Measurements from ENCODE around the gene ZNF398.
"Not testable (repeated sequence)": the region's sequence is repeated elsewhere in the genome, so short reads cannot be mapped to it uniquely, and the experiment has no call there.

Gene ZNF398, protein sequence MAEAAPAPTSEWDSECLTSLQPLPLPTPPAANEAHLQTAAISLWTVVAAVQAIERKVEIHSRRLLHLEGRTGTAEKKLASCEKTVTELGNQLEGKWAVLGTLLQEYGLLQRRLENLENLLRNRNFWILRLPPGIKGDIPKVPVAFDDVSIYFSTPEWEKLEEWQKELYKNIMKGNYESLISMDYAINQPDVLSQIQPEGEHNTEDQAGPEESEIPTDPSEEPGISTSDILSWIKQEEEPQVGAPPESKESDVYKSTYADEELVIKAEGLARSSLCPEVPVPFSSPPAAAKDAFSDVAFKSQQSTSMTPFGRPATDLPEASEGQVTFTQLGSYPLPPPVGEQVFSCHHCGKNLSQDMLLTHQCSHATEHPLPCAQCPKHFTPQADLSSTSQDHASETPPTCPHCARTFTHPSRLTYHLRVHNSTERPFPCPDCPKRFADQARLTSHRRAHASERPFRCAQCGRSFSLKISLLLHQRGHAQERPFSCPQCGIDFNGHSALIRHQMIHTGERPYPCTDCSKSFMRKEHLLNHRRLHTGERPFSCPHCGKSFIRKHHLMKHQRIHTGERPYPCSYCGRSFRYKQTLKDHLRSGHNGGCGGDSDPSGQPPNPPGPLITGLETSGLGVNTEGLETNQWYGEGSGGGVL

DNA sequence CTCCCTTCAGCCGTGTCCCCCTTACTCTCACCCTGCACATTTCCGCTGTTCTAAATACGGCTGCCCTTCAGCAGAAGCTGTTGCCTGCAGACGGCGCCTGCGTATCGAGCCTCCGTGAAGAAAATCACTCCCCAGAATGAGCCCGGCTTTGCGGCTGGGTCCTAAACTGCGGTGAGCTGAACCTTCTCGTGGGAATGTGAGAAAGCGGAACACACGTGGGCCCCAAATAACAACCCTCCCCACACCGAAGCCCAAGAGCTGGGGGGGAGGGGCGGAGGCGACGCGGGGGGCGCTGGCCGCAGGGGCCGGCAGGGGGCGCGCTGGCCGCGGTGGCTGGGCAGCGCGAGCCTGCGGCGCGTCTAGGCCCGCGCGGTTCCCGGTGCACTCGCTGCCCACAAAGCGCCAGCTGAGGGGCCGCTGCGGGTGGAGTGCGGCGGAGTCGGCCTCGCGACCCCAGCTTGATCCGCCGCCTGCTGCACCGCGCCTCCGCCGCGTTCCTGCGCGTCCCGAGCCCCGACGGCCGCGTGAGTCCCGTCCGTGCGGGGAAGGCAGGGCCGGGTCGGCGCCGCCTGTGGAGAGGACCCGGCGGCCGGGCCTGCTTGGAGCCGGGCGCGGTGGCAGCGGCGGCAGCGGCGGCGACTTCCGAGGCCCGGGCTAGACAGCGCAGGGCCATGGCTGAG is at the start of gene ZNF398:
Gene ZNF398, plus strand, starts transcription at position 382 of the 680 bp plus-strand sequence. Its CDS starts 290 bp downstream, at position 672.
- peak; percentile 84 for DNase-seq

DNA sequence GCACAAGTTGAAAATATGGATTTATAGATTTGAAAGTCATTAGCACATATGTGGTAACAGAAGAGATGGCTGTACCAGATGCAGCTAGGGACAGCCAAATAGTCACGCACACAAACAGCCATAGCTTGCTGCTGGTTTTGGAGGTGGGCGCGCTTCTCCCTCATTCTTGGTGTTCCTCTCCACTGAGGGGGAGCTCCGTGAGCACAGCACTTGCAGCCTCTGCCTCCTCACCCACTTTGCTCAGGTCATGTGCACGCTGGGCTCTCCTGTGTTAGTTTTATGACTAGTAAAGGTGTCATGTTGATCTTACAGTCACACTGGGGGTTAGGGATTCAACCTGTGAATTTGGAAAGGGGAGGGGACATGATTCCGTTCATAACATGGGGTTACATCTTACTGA is 48.2 kb upstream of the ZNF398 start:
- DNase-seq: no peak

DNA sequence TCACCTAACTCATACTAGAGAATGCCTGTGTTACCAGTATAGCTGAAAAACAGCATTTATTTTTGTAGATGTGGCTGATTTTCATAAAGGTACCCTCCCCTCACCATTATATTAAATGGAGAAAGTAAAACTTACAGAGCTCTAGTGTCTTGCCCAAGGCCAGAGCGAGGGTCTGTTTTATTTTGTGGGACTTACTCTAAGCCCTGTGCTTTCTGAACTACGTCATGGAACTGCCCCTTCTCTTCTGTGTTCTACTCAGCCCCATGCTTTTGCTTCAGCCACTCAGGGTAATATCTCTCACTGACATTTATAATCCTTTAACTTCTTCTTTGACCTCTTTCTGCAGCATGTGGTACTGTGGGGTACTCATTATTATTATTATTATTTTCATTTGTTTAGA is 46.4 kb upstream of the ZNF398 start:
- no peak for DNase-seq

DNA sequence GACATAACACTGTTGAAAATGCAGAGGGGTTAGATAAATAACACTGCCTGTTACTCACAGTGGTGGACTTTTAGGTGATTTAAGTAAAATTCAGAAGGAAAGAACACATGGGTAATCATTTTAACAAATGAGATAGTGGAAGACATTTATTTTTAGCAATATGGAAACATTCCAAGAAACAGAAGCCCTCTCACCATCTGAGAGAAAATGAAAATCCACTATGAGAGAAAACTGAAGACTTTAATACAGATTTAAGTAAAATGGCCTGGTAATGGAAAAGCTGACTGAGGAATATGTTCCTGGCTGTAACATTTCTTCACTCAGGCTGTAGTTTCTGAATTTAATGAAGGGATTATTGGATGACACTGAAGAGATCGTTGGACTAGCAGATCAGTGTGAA is 44.6 kb upstream of the ZNF398 start:
- DNase-seq: no peak

DNA sequence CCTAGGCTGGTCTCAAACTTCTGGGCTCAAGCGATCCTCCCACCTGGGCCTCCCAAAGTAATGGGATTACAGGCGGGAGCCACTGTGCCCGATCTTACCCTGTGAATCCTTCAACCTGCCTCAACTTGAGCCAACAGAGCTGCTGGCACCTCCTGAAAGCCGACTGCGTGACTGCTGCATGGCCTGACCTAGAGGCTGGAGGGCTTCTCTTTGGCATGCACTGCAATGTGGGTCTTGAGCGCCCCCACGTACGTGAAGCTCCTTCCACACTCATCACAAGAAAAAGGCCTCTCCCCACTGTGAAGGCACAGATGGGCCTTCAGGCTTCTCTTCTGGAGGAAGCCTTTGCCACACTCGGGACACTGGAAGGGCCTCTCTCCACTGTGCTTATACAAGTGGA is 43.8 kb upstream of the ZNF398 start:
- DNase-seq: no peak

DNA sequence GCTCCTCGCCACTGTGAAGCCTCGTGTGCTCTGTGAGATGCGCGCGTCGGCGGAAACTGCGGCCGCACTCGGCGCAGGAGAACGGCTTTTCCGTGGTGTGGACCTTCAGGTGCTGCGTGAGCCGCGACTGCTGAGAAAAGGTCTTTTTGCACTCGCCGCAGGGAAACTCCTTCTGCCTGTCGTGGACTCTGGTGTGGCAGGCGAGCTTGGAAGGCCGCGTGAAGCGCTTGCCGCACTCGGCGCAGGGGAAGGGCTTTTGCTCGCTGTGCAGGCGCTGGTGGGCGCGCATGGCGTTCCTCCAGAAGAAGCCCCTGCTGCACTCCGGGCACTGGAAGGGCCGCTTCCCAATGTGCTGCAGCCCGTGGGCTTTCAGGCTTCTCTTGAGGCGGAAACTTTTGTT is 43.0 kb upstream of the ZNF398 start:
- no peak for DNase-seq

DNA sequence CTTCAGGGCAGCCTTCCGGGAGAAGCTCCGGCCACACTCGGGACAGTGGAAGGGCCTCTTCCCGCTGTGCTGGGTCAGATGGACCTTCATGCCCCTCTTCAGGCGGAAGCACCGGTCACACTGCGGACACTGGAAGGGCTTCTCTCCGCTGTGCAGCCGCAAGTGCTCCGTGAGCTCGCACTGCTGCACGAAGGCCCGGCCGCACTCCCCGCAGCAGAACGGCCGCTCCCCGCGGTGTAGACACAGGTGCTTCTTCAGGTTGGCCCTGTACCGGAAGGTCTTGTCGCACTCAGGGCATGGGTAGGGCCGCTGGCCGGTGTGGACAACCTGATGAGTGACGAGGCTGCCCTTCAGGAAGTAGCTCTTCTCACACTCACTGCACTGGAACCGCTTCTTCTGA is 42.5 kb upstream of the ZNF398 start:
- no peak for DNase-seq

DNA sequence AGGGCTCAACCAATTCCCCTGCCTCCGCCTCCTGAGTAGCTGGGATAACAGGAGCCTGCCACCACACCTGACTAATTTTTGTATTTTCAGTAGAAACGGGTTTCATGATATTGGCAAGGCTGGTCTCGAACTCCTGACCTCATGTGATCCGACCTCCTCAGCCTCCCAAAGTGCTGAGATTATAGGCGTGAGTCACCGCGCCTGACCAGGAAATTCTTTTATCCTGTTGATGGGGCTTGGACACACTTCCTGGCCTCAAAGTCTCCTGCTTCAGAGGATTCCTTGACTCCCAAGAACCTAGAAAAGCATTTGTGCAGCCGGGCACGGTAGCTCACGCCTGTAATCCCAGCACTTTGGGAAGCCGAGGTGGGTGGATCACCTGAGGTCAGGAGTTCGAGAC is 37.3 kb upstream of the ZNF398 start:
- DNase-seq: peak; percentile 2

DNA sequence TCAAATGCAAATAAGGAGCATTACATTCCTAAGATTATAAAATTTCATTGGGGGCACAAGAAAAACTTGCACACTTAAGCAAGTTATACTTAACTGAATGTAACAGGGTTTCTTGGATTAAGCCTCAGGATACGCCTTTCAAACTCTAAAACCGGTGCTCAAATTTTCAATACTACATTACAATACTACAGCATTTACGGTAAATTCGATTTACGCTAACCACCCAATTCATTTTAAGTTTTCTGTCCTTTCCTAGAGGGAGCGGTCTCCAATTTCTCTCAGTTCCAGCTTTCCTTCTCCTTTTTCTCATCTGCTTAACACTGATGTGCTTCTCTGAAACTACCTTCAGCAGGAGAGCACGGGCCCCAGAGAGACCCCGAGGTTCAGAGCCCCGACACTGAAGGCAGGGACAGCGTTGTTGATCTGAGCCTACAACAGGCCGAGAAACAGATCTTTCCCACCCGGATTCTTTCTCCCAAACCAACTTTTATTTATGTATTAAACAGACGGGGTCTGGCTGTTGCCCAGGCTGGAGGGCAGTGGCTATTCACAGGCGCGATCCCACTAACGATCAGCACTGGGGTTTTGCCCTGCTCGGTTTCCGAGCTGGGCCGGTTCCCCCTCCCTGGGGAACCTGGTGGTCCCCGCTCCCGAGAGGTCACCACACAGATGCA is 21.9 kb upstream of the ZNF398 start:
- DNase-seq: peak; percentile 5

DNA sequence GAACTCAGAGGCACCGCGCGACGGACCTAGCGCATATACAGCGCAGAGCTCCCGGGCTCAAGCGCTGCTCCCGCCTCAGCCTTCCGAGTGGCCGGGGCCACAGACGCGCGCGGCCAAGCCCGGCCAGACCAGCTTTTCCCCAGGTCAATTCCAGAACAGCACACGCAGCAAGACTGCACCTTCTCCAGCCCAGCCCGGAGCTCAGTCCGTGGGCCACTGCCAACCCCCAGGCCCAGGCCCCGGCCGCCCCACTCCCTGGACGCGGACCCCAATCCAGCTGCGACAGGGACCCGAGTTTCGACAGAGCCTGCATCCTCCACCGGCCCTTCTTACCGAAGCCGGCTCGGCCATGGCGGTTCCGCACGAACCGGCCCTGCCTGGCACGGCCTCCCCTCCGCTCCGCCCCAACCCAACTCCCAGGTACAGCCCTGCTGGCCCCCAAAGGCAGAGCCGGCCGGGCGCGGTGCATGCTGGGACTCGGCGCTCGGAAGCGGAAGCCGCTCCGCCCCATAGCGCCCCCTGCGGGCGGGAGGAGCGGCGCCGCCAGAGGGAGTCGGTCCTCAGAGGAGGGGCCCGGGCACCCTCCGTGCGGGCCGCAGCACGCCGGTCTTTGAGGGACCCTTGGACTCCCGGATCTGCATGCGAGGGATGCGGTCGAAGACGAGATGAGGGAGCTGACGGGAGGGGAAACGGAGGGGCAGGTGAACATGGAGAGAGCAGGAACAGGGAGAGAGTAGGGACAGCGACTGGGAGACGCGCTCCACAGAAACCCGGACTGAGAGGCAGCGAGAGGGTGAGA is 21.2 kb upstream of the ZNF398 start, which contains the start of gene ZNF425:
Gene ZNF425, minus strand, starts transcription at position 462 of the 799 bp plus-strand sequence. Its CDS starts 111 bp downstream, at position 351.
- peak; percentile 92 for DNase-seq

DNA sequence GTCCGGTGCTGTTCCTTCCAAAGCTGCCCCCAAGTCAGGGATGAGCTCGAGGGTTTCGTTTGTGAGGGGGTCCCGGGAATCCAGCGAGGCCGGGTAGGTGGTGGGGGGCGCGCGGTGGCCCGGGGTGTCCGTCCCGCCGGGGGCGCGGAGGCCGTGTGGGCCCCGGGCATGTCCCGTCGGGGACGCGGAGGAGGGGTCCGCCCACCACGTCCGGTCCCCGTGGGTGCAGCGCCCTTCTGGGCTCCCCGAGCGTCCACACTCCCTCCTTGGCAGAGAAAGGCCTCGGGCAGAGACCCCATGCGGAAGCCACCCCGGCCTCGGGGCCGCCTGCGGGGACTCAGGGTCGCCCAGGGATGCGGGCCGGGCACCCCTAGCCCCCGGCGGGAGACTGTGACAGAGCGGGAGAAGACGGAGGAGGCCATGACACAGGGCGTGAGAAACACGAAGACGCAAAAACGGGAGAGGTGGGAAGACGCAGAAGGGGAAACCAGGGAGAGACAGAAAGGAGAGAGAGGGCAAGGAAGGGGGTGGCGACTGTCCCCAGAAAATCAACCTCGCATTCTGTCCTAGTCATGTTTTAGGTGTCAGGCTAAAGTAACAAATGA is 20.5 kb upstream of the ZNF398 start:
- DNase-seq: peak; percentile 37

DNA sequence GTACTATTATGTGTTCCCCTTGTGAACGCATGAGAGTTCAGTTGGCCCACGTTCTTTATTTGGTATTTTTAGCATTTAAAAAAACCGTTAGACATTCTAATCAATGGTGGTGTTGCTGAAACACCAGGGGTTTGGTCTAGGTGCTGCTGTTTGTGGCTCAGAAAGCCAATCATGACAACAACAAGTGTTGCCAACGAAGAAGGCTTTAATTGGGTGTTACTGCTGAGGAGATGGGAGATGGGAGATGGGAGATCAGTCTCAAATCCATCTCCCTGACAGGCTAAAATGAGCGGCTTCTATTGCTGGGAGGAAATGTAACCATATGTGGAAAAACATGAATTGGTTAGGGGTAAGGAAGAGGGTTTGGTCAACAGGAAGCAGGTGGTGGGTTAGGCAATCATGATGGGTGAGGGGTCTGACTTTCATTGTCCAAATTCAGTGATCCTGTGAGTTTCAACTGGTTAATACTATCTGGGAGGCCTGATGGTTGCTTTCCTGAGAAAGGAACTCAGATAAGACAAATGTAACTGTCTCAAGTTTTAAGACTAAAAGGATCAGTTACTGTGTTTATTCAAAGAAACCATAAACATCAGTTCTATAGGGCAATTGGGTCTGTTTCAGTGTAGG is 16.6 kb upstream of the ZNF398 start:
- no peak for DNase-seq

DNA sequence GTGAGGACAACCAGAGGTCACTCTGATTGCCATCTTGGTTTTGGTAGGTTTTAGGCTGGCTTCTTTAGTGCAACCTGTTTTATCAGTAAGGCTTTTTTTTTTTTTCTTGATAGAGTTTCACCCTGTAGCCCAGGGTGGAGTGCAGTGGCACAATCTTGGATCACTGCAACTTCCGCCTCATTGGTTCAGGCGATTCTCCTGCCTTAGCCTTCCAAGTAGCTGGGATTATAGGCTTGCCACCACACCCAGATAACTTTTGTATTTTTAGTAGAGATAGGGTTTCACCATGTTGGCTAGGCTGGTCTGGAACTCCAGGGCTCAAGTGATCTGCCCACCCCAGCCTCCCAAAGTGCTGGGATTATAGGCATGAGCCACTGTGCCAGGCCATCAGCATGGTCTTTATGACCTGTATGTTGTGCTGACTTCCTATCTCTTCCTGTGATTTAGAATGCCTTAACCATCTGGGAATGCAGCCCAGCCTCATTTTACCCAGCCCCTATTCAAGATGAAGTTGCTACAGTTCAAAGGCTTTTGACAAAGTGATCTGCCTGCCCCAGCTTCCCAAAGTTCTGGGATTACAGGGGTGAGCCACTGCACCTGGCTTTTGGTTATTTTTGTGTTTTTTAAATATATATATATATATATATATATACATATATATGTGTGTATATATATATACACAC is 14.1 kb upstream of the ZNF398 start:
- no peak for DNase-seq

DNA sequence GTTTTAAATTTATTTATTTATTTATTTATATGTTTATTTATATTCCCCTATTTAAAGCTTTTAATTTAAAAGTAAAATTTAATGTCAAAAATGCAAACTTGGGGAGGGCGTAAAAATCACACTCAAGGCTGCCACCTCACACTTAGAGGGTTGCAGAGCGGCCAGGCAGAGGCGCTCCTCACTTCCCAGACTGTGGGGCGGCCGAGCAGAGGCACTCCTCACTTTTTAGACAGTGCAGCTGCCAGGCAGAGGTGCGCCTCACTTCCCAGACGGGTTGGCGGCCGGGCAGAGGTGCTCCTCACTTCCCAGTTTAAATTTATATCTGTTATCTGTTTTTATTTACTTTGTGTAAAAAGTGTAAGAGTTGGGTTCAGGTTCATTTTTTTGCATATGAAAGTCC is 11.1 kb upstream of the ZNF398 start:
- DNase-seq: no peak

DNA sequence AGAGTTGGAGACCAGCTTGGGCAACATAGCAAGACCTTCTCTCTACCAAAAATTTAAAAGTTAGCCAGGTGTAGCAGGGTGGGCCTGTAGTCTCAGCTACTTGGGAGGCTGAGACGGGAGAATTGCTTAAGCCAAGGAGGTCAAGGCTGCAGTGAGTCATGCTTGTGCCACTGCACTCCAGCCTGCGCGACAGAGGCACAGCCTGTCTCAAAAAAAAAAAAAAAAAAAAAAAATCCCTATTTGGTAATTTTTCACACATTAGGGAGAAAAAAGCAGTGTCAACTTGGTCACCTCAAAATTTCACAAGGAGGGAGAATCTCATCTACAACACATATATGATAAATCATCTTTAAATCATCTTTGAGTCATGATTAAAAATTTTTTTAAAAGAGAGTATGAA is 6.4 kb upstream of the ZNF398 start:
- DNase-seq: no peak

DNA sequence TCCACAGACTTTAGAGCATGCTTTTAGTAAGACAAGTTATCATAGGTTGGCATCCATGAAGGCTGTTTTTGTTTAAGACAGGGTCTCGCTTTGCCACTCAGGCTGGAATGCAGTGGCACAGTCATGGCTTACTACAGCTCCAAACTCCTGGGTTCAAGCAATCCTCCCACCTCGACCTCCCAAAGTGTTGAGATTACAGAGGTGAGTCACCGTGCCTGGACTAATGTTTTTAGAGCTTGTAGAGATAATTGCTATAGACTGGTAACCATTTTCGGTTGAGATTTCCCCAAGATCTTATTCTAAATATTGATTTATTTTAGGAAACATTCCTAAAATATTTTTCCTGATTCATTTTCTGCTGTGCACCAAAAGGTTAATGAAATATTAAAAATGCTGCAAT is 5.4 kb upstream of the ZNF398 start:
- peak; percentile 3 for DNase-seq

DNA sequence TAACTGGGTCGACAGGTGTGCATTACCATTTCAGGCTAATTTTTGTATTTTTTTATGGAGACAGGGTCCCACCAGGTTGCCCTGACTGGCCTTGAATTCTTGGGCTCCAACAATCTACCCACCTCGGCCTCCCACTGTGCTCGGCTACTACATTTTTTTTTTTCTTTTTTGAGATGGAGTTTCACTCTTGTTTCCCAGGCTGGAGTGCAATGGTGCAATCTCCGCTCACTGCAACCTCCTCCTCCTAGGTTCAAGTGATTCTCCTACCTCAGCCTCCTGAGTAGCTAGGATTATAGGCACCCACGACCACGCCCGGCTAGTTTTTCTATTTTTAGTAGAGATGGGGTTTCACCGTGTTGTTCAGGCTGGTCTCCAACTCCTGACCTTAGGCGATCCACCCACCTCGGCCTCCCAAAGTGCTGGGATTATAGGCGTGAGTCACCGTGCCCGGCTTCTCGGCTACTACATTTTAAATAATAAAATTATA is 2.8 kb upstream of the ZNF398 start:
- DNase-seq: not testable (repeated sequence)

DNA sequence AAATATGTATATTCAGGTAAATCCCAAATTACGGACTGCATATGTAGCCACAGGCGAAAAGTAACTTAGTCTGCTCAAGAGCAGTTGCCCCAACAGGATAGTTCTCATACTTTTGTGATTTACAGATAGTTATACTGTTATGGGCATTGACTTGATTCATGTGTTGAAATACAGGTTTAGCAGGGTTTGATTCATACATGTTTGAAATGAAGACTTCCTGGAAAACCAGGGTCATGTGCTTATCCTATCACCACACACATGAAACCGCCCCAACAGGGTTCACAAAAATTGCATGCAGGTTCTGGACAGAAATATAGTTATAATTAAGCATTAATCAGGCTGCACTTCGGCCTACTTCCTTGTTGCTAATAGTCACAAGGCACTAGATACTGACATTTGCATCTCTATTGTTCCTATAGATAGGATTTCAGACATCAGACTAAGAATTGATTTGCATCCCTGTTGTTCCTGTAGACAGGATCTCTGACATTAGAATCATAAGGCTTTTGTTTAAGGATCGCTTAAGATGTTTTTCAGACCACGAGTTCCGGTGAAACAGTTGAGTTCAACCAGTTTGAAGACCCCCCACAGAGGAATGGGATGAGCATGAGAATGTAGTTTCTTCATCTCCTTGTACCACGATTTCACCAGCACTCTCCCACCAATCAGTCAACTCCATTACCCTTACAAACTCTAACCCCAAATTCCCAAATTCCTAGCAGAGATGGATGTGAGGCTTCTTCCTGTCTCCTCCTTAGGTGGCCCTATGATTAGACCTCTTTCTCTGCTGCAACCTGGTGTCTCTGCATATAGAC is 2.0 kb upstream of the ZNF398 start:
- DNase-seq: no peak

DNA sequence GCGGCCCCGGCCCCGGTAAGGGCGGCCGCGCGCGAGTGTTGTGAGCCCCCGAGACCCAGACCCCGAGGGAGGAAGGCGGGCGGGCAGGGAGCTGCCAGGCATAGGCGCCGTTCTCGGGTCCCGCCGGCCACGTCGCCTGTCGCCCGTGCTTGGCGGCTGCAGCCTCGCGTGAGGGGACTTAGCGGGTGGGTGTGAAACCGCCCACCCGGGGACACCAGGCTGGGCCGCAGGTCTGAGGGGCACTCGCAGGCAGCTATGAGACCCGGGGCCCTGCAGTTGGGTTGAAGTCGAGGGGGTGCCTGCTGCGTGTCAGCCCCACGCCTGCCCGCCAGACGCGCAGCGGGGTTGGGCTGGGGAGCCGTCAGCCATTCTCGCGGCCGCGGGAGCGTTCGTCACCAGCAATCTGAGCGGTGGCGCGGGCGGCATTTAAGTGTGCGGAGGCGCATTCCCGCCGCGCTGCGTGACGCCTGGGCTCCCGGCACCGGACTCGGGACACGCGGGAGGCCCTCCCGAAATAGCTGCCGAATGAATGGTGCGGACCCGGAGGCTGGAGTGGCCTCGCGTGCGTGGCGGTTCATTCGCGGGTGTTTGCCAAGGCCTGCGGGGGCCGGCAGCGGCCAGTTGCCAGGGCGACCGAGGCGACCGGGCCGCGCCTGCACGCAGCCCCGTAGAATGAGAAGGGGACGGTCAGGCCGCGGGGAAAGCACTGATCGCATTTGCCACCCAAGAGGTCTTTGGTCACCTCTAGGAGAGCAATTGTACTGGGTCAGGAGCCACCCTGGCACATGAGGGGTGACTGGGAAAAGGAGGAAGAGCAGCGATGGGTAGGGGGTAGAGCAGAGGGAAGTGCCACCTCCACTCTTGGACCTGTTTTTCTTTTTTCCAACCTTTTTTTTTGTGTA is 750 bp downstream of the ZNF398 start:
- DNase-seq: peak; percentile 57
